GM12878 (cell line): Measurements from ENCODE around the gene MYDGF. TPM values are rescaled to one million over a fixed set of nuclear protein-coding genes. Genes with fewer than 3 reads are reported as not detected.
"Not testable (repeated sequence)": the region's sequence is repeated elsewhere in the genome, so short reads cannot be mapped to it uniquely, and the experiment has no call there.

Experiments used
- ATAC-seq: fragments of 200-7000 bp; cut with Tn5 transposase; 3 replicates; pipeline ENCODE4 v1.9.1; 2020; ENCODE audit warnings: mild to moderate bottlenecking, moderate library complexity
- BruUV-seq: library from RNA; stranded (reverse); fragments of 400-500 nt; replicated peaks from 2 replicates; lab custom pipeline; 2021; lab: Mats Ljungman, UMichigan
- CTCF ChIA-PET: fragments of 300-600 bp; sonication (Branson Sonifier 250); formaldehyde crosslinking; extraction: SDS; loops from one replicate; lab custom pipeline; 2021; ENCODE audit warnings: inconsistent platforms; lab: Yijun Ruan, JAX
- POLR2A ChIA-PET: fragments of 350-600 bp; formaldehyde crosslinking; extraction: SDS; loops from one replicate; lab custom pipeline; 2021; ENCODE audit warnings: inconsistent platforms; lab: Charles Lee
- RAD21 ChIA-PET: fragments of 300-600 bp; sonication (Branson Sonifier 250); formaldehyde crosslinking; loops from one replicate; lab custom pipeline; 2023; ENCODE audit warnings: antibody characterized with exemption; ENCODE audit not compliant: unreplicated experiment; lab: Charles Lee
- SMC1A ChIA-PET: fragments of 300-600 bp; sonication (Branson Sonifier 250); formaldehyde crosslinking; loops from one replicate; lab custom pipeline; 2023; ENCODE audit not compliant: unreplicated experiment, uncharacterized antibody; lab: Charles Lee
- DNase-seq: peaks from one replicate; pipeline ENCODE4 v3.0.0-alpha.2; 2011; ENCODE audit warnings: low read depth, low spot score
- FAIRE-seq: peaks from 3 replicates; lab custom pipeline; 2011; peaks lifted over from hg19 to GRCh38; lab: Jason Lieb, UNC
- H2AFZ ChIP-seq: 2 replicates; pipeline ENCODE4 v1.6.0; 2011; ENCODE audit warnings: low read depth, low read length, control low read depth; ENCODE audit not compliant: control insufficient read depth
- H3K27ac ChIP-seq: 2 replicates; pipeline ENCODE4 v1.5.1; 2011; ENCODE audit warnings: control low read depth; ENCODE audit not compliant: control insufficient read depth, insufficient read depth
- H3K27me3 ChIP-seq, 2 experiments: replicated peaks in 1 of 2; 2 replicates each; pipeline versions ENCODE4 v1.6.0 to v1.6.1; 2011; ENCODE audit warnings: low read length in 1 of 2; ENCODE audit not compliant: control insufficient read depth in 2 of 2, insufficient read depth in 2 of 2
- H3K36me3 ChIP-seq, 2 experiments: 2 replicates each; pipeline ENCODE4 v1.5.1; 2011; ENCODE audit warnings: low read length in 1 of 2; ENCODE audit not compliant: control insufficient read depth in 2 of 2, insufficient read depth in 2 of 2
- H3K4me1 ChIP-seq: 2 replicates; pipeline ENCODE4 v1.6.1; 2011; ENCODE audit warnings: mild to moderate bottlenecking, low read length, moderate library complexity, mixed read lengths; ENCODE audit not compliant: control insufficient read depth, insufficient read depth
- H3K4me2 ChIP-seq: 2 replicates; pipeline ENCODE4 v1.6.0; 2011; ENCODE audit warnings: control low read depth; ENCODE audit not compliant: control insufficient read depth, insufficient read depth
- H3K4me3 ChIP-seq: fragments of 200-600 bp; sonication (generic); 2 replicates; pipeline ENCODE4 v1.5.1; 2016
- H3K79me2 ChIP-seq: 2 replicates; pipeline ENCODE4 v1.6.0; 2011; ENCODE audit warnings: low read length; ENCODE audit not compliant: control insufficient read depth, insufficient read depth
- H3K9ac ChIP-seq: 2 replicates; pipeline ENCODE4 v1.8.0; 2011; ENCODE audit warnings: low read length, control low read depth, mixed read lengths; ENCODE audit not compliant: control insufficient read depth, insufficient read depth
- H3K9me3 ChIP-seq: replicated peaks from 3 replicates; pipeline ENCODE4 v1.5.1; 2011; ENCODE audit warnings: mild to moderate bottlenecking, low read length; ENCODE audit not compliant: control insufficient read depth, insufficient read depth
- H4K20me1 ChIP-seq: 2 replicates; pipeline ENCODE4 v1.6.0; 2011; ENCODE audit not compliant: control insufficient read depth, insufficient read depth
- CEBPZ ChIP-seq: fragments of 150-350 bp; IDR thresholded peaks from 2 replicates; pipeline ENCODE4 v1.6.1; 2016; ENCODE audit warnings: low read depth, low read length
- HDGF ChIP-seq: fragments of 450-650 bp; IDR thresholded peaks from 2 replicates; pipeline ENCODE4 v1.6.1; 2016; ENCODE audit warnings: antibody characterized with exemption
- JUND ChIP-seq: IDR thresholded peaks from 2 replicates; pipeline ENCODE4 v1.6.1; 2012; ENCODE audit warnings: low read depth, mild to moderate bottlenecking, low read length, improper control_type of control experiment, moderate library complexity
- KLF5 ChIP-seq: fragments of 450-650 bp; IDR thresholded peaks from 2 replicates; pipeline ENCODE4 v1.6.1; 2014; ENCODE audit warnings: mild to moderate bottlenecking; ENCODE audit not compliant: partially characterized antibody
- PAX5 ChIP-seq: IDR thresholded peaks from 2 replicates; pipeline ENCODE4 v1.6.1; 2011; ENCODE audit warnings: low read depth, low read length, borderline replicate concordance
- POLR2A ChIP-seq: IDR thresholded peaks from 2 replicates; pipeline ENCODE4 v1.6.1; 2011; ENCODE audit warnings: low read depth, mild to moderate bottlenecking, low read length
- SRF ChIP-seq, 2 experiments: IDR thresholded peaks; 2 replicates each; pipeline ENCODE4 v1.6.1; 2011; ENCODE audit warnings: low read depth in 2 of 2, low read length in 2 of 2, mild to moderate bottlenecking in 1 of 2, moderate library complexity in 1 of 2
- TBL1XR1 ChIP-seq: IDR thresholded peaks from 2 replicates; pipeline ENCODE4 v1.6.1; 2012; ENCODE audit warnings: low read depth, low read length, improper control_type of control experiment
- WGBS: methylation state at CpG from one replicate; pipeline ENCODE4 v1.1.6; 2016; ENCODE audit warnings: low lambda C conversion rate; ENCODE audit not compliant: insufficient replicate concordance, insufficient coverage; ENCODE audit errors: missing lambda C conversion rate; 5-methylcytosine and 5-hydroxymethylcytosine counted together
- in situ Hi-C: fragments of 300-500 bp; cut with MboI; formaldehyde crosslinking; loops from 9 replicates; pipeline ENCODE4 v1.14.3; 2018; ENCODE audit warnings: mixed read lengths
- intact Hi-C: fragments of 100-400 bp; cut with micrococcal nuclease; formaldehyde crosslinking; loops from one replicate; pipeline ENCODE4 v1.14.2; 2022; ENCODE audit not compliant: unreplicated experiment
- polyA plus RNA-seq, 11 experiments: library from polyadenylated mRNA; depleted of rRNA in 4 of 11; unstranded in 6 of 11; stranded (reverse) in 5 of 11; fragments of >200 nt; fragmentation: Nextera tagmentation in 4 of 11; fragmentation: Illumina TruSeq in 1 of 11; extraction: Ambion mirVana in 4 of 11; extraction: Trizol in 1 of 11; gene quantifications; 1 replicate in 1 of 11; 2 replicates in 10 of 11; pipeline versions ENCODE4 v1.2.1 to v1.2.3, GENCODE V29; 2011 to 2016; ENCODE audit warnings: inconsistent platforms in 2 of 11, missing spikeins in 2 of 11, low read depth in 1 of 11
- total RNA-seq, 4 experiments: library from RNA; depleted of rRNA in 3 of 4; stranded (reverse); fragments of >200 nt in 3 of 4; fragmentation: Illumina TruSeq in 1 of 4; extraction: Trizol in 1 of 4; gene quantifications; 2 replicates each; pipeline versions ENCODE4 v1.2.1 to v1.2.3, GENCODE V29; 2013 to 2021

MYDGF gene
- total and polyA plus RNA-seq, 10 of the 15 experiments (the other 5 are each of a cell fraction or from before 2014, with no cell fraction given): 2.3 to 196 (median 57.5) TPM

- H3K4me3 ChIP-seq: no peak overlapping the region
- H3K36me3 ChIP-seq: peaks cover 23 to 49% of the 10 kb centered on the region in 2 experiments
- no peak overlapping the region for H2AFZ ChIP-seq
- ChIA-PET SMC1A (no interaction called here), POLR2A (no interaction called here), RAD21 (no interaction called here), CTCF (no interaction called here)
- no peaks in the 10 kb centered on the region for H3K9me3 ChIP-seq
- H3K27ac ChIP-seq: no peak overlapping the region
- peaks cover 8% of the 10 kb centered on the region for H3K4me1 ChIP-seq
- H3K27me3 ChIP-seq: no peaks in the 10 kb centered on the region
- no peak overlapping the region for H3K4me2 ChIP-seq
- DNase-seq (no peak), ATAC-seq (no peak), FAIRE-seq (no peak)
- H3K9ac ChIP-seq: no peak overlapping the region
- H3K79me2 ChIP-seq: peaks cover 12% of the 10 kb centered on the region
- intact Hi-C loops (no loop called here), in situ Hi-C loops (no loop called here)
- no peaks in the 10 kb centered on the region; the same call in 1 of the 2 replicates for H4K20me1 ChIP-seq
- WGBS: 86% methylated on average over 28 of the region's 28 CpGs
- TF ChIP-seq KLF5 (no peak), TBL1XR1 (no peak), SRF (IDR thresholded peaks at IDR 0.05; ENCODE audit: low read depth in 2 of 2, low read length in 2 of 2) (no peak), HDGF (no peak), POLR2A (peak; percentile 31; the same call in 1 of the 2 replicates), JUND (no peak), PAX5 (no peak), CEBPZ (no peak)
- BruUV-seq: no TSS peak
Measured at GRCh38 chr19:4715529-4716221, 45.5 kb upstream of the MYDGF start.

- H3K4me2 ChIP-seq, SMC1A ChIA-PET, H3K9ac ChIP-seq, BruUV-seq, H4K20me1 ChIP-seq, H3K79me2 ChIP-seq, in situ Hi-C loops, intact Hi-C loops, H3K27ac ChIP-seq, DNase-seq, H2AFZ ChIP-seq, FAIRE-seq, CTCF ChIA-PET, ATAC-seq, H3K4me3 ChIP-seq, RAD21 ChIA-PET, H3K9me3 ChIP-seq, H3K27me3 ChIP-seq, POLR2A ChIA-PET: not testable (repeated sequence)
- Histone ChIP-seq H3K36me3 (peaks cover 23 to 52% of the 10 kb centered on the region in 2 experiments), H3K4me1 (peaks cover 12% of the 10 kb centered on the region)
- WGBS: 87% methylated on average over 6 of the region's 6 CpGs
Measured at GRCh38 chr19:4715178-4715528, 45.0 kb upstream of the MYDGF start.
